ENCODE measurements around the gene WDFY4. TPM values are rescaled to one million over a fixed set of nuclear protein-coding genes. Genes with fewer than 3 reads are reported as not detected.

WDFY4 gene
- total and polyA plus RNA-seq, 2 experiments from 2014 or later = 0.14 TPM; not detected in 1

GRCh38 chr10:48704156-48704555 lies 19.5 kb downstream of the WDFY4 start:
- Histone ChIP-seq H2AFZ (no peak overlapping the region), H3F3A (replicated peaks; ENCODE audit: low read depth) (no peaks in the 10 kb centered on the region), H3K4me1 (ENCODE audit: insufficient read depth) (peaks cover 9% of the 10 kb centered on the region), H3K79me2 (replicated peaks; ENCODE audit: insufficient read depth) (no peaks in the 10 kb centered on the region), H3K4me2 (no peak overlapping the region), H4K20me1 (replicated peaks; ENCODE audit: insufficient read depth) (no peaks in the 10 kb centered on the region; the same call in 1 of the 2 replicates), H3K27me3 (ENCODE audit: insufficient read depth) (no peaks in the 10 kb centered on the region), H3K4me3 (no peak overlapping the region), H3K27ac (ENCODE audit: low read depth) (no peak overlapping the region), H3K36me3 (ENCODE audit: insufficient read depth) (no peaks in the 10 kb centered on the region), H3K9me2 (ENCODE audit: insufficient read depth) (no peaks in the 10 kb centered on the region)
- ATAC-seq = no peak
- Mint-ChIP-seq H3K36me3 (ENCODE audit: low read depth) (no peaks in the 10 kb centered on the region), H3K4me3 (no peak overlapping the region), H3K27me3 (ENCODE audit: insufficient read depth, low read depth, poor library complexity) (peaks cover 8% of the 10 kb centered on the region), H3K27ac (no peak overlapping the region), H3K4me1 (peaks cover 20% of the 10 kb centered on the region), H3K9me3 (no peaks in the 10 kb centered on the region)
- TF ChIP-seq REST (IDR thresholded peaks at IDR 0.05; ENCODE audit: unreplicated experiment) = no peak
- TF ChIP-seq ZNF114 (CRISPR knock-in tag; IDR thresholded peaks at IDR 0.05) = no peak
- TF ChIP-seq STAT1 (IDR thresholded peaks at IDR 0.05; ENCODE audit: unreplicated experiment) = no peak
- TF ChIP-seq NANOG (IDR thresholded peaks at IDR 0.05; ENCODE audit: borderline replicate concordance) = no peak
- DNase-seq (ENCODE audit: low spot score) = no peak

- H3K27ac ChIP-seq (ENCODE audit: low read depth) = no peak overlapping the region
- H3K4me1 Mint-ChIP-seq = peaks cover 20% of the 10 kb centered on the region
- no peak overlapping the region for H2AFZ ChIP-seq
- H3K9me2 ChIP-seq (ENCODE audit: insufficient read depth) = no peaks in the 10 kb centered on the region
- H3K9me3 Mint-ChIP-seq = no peaks in the 10 kb centered on the region
- H3K36me3 Mint-ChIP-seq (ENCODE audit: low read depth) = no peaks in the 10 kb centered on the region
- no peak overlapping the region for H3K4me3 Mint-ChIP-seq
- H3K4me1 ChIP-seq (ENCODE audit: insufficient read depth) = peaks cover 9% of the 10 kb centered on the region
- no peak overlapping the region for H3K4me3 ChIP-seq
- no peaks in the 10 kb centered on the region; the same call in 1 of the 2 replicates for H4K20me1 ChIP-seq (replicated peaks; ENCODE audit: insufficient read depth)
- no peaks in the 10 kb centered on the region for H3F3A ChIP-seq (replicated peaks; ENCODE audit: low read depth)
- H3K27me3 Mint-ChIP-seq (ENCODE audit: insufficient read depth, low read depth, poor library complexity) = peaks cover 5% of the 10 kb centered on the region
- no peak for DNase-seq (ENCODE audit: low spot score)
- no peaks in the 10 kb centered on the region for H3K27me3 ChIP-seq (ENCODE audit: insufficient read depth)
- H3K27ac Mint-ChIP-seq = no peak overlapping the region
- H3K36me3 ChIP-seq (ENCODE audit: insufficient read depth) = no peaks in the 10 kb centered on the region
- H3K79me2 ChIP-seq (replicated peaks; ENCODE audit: insufficient read depth) = no peaks in the 10 kb centered on the region
- H3K4me2 ChIP-seq = no peak overlapping the region
- ATAC-seq = no peak
- TF ChIP-seq EZH2 (IDR thresholded peaks at IDR 0.05; ENCODE audit: low read depth, unreplicated experiment) (no peak), ZNF114 (CRISPR knock-in tag; IDR thresholded peaks at IDR 0.05) (no peak), EZH2phosphoT487 (IDR thresholded peaks at IDR 0.05; ENCODE audit: unreplicated experiment) (no peak), ZNF462 (CRISPR knock-in tag; IDR thresholded peaks at IDR 0.05) (no peak), POLR2AphosphoS5 (IDR thresholded peaks at IDR 0.05; ENCODE audit: low read depth) (no peak), REST (IDR thresholded peaks at IDR 0.05; ENCODE audit: unreplicated experiment) (no peak)
Observed at GRCh38 chr10:48705401-48705938, 20.8 kb downstream of the WDFY4 start.
